DOHH2 (cell line): ENCODE measurements around the gene NANP.
"Not testable (repeated sequence)": the region's sequence is repeated elsewhere in the genome, so short reads cannot be mapped to it uniquely, and the experiment has no call there.

Experiments
- H3F3A ChIP-seq: fragments of 200-600 bp; sonication (generic), shearing (Covaris generic); 2 replicates; pipeline ENCODE4 v1.6.0; 2016; ENCODE audit warnings: antibody characterized with exemption, mild to moderate bottlenecking; ENCODE audit not compliant: control insufficient read depth, insufficient read depth
- H3K27ac ChIP-seq: fragments of 200-600 bp; sonication (generic); 2 replicates; pipeline ENCODE4 v1.5.1; 2014; ENCODE audit warnings: low read depth, mild to moderate bottlenecking, low read length, moderate library complexity
- H3K27me3 ChIP-seq: fragments of 200-600 bp; sonication (generic); 2 replicates; pipeline ENCODE4 v1.6.1; 2014; ENCODE audit warnings: mild to moderate bottlenecking, low read length, mixed read lengths; ENCODE audit not compliant: control insufficient read depth
- H3K36me3 ChIP-seq: fragments of 200-600 bp; sonication (generic); 2 replicates; pipeline ENCODE4 v1.6.1; 2014; ENCODE audit warnings: mild to moderate bottlenecking, low read length, moderate library complexity, mixed read lengths; ENCODE audit not compliant: control insufficient read depth
- H3K4me1 ChIP-seq: fragments of 200-600 bp; sonication (generic); 2 replicates; pipeline ENCODE4 v1.6.1; 2014; ENCODE audit warnings: mild to moderate bottlenecking, low read length, mixed read lengths; ENCODE audit not compliant: control insufficient read depth
- H3K4me2 ChIP-seq: fragments of 200-600 bp; sonication (generic); 2 replicates; pipeline ENCODE4 v1.6.0; 2014; ENCODE audit warnings: mild to moderate bottlenecking, low read length, moderate library complexity
- H3K4me3 ChIP-seq: fragments of 200-600 bp; sonication (generic); 2 replicates; pipeline ENCODE4 v1.5.1; 2014; ENCODE audit warnings: mild to moderate bottlenecking, low read length, mixed read lengths
- H3K79me2 ChIP-seq: fragments of 200-600 bp; sonication (generic); 2 replicates; pipeline ENCODE4 v1.6.1; 2014; ENCODE audit warnings: mild to moderate bottlenecking, low read length, mixed read lengths; ENCODE audit not compliant: control insufficient read depth
- H3K9me2 ChIP-seq: fragments of 200-600 bp; sonication (generic); replicated peaks from 2 replicates; pipeline ENCODE4 v1.6.1; 2014; ENCODE audit warnings: mild to moderate bottlenecking, low read length, mixed read lengths; ENCODE audit not compliant: control insufficient read depth
- H3K9me3 ChIP-seq: fragments of 200-600 bp; sonication (generic); 2 replicates; pipeline ENCODE4 v1.6.1; 2014; ENCODE audit warnings: antibody characterized with exemption, low read length, mixed read lengths; ENCODE audit not compliant: control insufficient read depth, insufficient read depth
- H4K20me1 ChIP-seq: fragments of 200-600 bp; sonication (generic); 2 replicates; pipeline ENCODE4 v1.6.0; 2014; ENCODE audit warnings: low read depth, mild to moderate bottlenecking, antibody characterized with exemption, low read length, moderate library complexity; ENCODE audit not compliant: control insufficient read depth, insufficient read depth
- CTCF ChIP-seq: fragments of 200-600 bp; sonication (generic); IDR thresholded peaks from one replicate; pipeline ENCODE4 v1.5.1; 2014; ENCODE audit warnings: antibody characterized with exemption, mild to moderate bottlenecking, low read depth, low read length; ENCODE audit not compliant: poor library complexity, severe bottlenecking
- EZH2phosphoT487 ChIP-seq: fragments of 200-600 bp; sonication (generic); IDR thresholded peaks from 2 replicates; pipeline ENCODE4 v1.6.1; 2017; ENCODE audit warnings: borderline replicate concordance, mild to moderate bottlenecking, antibody characterized with exemption, low read length, moderate library complexity, mixed read lengths

NANP gene

DNA sequence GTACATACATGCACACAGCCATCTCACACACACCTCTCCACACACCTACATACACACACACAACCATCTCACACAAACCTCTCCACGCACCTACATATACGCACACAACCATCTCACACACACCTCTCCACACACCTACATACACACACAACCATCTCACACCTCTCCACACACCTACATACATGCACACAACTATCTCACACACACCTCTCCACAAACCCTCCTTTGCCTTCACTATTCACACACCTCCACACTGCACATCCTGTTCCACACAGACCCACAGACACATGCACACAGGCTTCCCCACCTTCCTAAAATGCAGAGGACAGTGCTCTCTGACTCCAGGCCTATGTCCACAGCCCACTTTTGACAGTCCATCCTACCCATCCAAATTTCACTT lies 22.2 kb downstream of the NANP start:
- Histone ChIP-seq H3K9me3 (no peaks in the 10 kb centered on the region), H3K36me3 (no peaks in the 10 kb centered on the region), H4K20me1 (no peaks in the 10 kb centered on the region), H3K4me2 (no peak overlapping the region), H3K27me3 (no peaks in the 10 kb centered on the region), H3F3A (no peaks in the 10 kb centered on the region), H3K4me1 (no peaks in the 10 kb centered on the region), H3K79me2 (no peaks in the 10 kb centered on the region), H3K9me2 (no peaks in the 10 kb centered on the region), H3K27ac (no peak overlapping the region), H3K4me3 (no peak overlapping the region)
- TF ChIP-seq EZH2phosphoT487 (no peak), CTCF (no peak)

DNA sequence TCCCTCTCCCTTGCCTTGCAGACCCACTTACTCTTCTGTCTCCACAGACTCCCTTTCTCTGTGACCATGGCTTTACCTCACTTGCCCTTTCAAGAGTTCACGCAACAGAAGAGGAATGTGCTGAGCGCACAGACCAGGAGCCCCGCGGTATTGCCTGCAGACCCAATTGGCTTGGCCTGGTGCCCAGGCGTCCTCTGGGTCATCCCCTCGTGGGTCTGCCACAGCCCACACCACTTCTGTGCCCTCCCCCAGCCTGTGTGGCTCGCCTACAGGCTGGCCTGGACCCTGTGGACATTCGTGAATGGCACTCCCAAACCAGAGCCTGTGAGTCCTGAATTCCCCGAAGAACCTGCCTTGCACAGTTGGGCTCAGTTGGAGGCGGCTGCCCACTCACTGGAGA lies 23.2 kb downstream of the NANP start:
- no peak overlapping the region for H3K4me3 ChIP-seq
- H3K4me1 ChIP-seq, result no peaks in the 10 kb centered on the region
- H3K9me3 ChIP-seq, result no peaks in the 10 kb centered on the region
- no peaks in the 10 kb centered on the region for H3F3A ChIP-seq
- no peaks in the 10 kb centered on the region for H3K36me3 ChIP-seq
- no peaks in the 10 kb centered on the region for H3K27me3 ChIP-seq
- H3K27ac ChIP-seq, result no peak overlapping the region
- H4K20me1 ChIP-seq, result no peaks in the 10 kb centered on the region
- H3K9me2 ChIP-seq, result no peaks in the 10 kb centered on the region
- no peak for TF ChIP-seq EZH2phosphoT487
- no peak for TF ChIP-seq CTCF
- no peaks in the 10 kb centered on the region for H3K79me2 ChIP-seq
- no peak overlapping the region for H3K4me2 ChIP-seq

DNA sequence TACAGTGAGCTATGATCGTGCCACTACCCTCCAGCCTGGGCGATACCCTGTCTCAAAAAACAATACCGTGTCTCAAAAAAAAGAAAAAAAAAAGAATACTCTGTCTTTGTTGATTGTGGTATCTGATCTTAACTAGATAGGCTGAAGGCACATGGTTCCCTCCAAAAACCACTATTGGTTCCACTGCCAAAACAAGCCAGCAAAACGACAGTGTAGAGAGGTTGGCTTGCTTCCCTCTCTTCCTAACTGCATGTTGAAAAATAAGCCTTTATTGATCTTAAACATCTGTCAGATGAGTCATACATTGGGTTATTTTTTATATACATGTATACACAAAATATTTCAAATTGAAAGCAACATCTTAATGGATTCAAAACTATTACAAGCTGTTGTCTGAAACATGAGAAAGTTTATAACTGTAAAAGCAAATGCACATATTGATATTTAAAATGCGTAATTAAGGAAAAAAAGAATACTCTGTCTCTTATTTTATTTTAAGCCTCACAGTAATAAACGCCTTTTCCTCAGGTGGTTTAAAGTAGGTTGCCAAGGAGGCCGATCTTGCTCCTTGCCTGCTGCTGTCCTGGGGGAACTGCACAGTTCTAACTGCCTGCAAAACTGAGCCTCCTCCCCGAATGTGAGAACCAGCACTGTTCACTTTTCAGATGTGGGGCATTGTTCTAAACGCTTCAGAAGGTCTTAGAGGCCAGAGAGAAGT lies 31.5 kb downstream of the NANP start:
- Histone ChIP-seq H3K9me3 (no peaks in the 10 kb centered on the region), H3K9me2 (no peaks in the 10 kb centered on the region), H3K4me2 (no peak overlapping the region), H3K27ac (no peak overlapping the region), H3F3A (no peaks in the 10 kb centered on the region), H3K36me3 (no peaks in the 10 kb centered on the region), H3K79me2 (no peaks in the 10 kb centered on the region), H3K27me3 (no peaks in the 10 kb centered on the region), H4K20me1 (no peaks in the 10 kb centered on the region), H3K4me1 (no peaks in the 10 kb centered on the region), H3K4me3 (no peak overlapping the region)
- TF ChIP-seq CTCF (no peak), EZH2phosphoT487 (no peak)

GRCh38 chr20:25590778-25591177 lies 33.0 kb downstream of the NANP start:
- H3K9me2 ChIP-seq, H3K27me3 ChIP-seq, H4K20me1 ChIP-seq, H3K79me2 ChIP-seq, H3F3A ChIP-seq, H3K9me3 ChIP-seq, H3K36me3 ChIP-seq, H3K4me2 ChIP-seq, H3K4me3 ChIP-seq, H3K4me1 ChIP-seq, H3K27ac ChIP-seq: not testable (repeated sequence)
